HEK293 (cell line): ENCODE data around the gene L3MBTL1.

Source experiments
- CTCF ChIP-seq: fragments of 450-650 bp; formaldehyde crosslinking; IDR thresholded peaks from 2 replicates; pipeline ENCODE4 v1.5.1; 2016; ENCODE audit warnings: missing biosample characterization, missing genetic modification characterization
- EGR2 ChIP-seq: fragments of 450-650 bp; formaldehyde crosslinking; IDR thresholded peaks from 2 replicates; pipeline ENCODE4 v1.5.1; 2016; ENCODE audit warnings: low read depth, missing biosample characterization, missing genetic modification characterization
- FEZF1 ChIP-seq: fragments of 450-650 bp; formaldehyde crosslinking; IDR thresholded peaks from 2 replicates; pipeline ENCODE4 v1.5.1; 2016; ENCODE audit warnings: missing biosample characterization, missing genetic modification characterization
- GLIS2 ChIP-seq: fragments of 450-650 bp; formaldehyde crosslinking; IDR thresholded peaks from 2 replicates; pipeline ENCODE4 v1.5.1; 2016; ENCODE audit warnings: missing biosample characterization, missing genetic modification characterization
- HIC1 ChIP-seq: fragments of 450-650 bp; formaldehyde crosslinking; IDR thresholded peaks from 2 replicates; pipeline ENCODE4 v1.5.1; 2016; ENCODE audit warnings: missing biosample characterization, missing genetic modification characterization
- INSM2 ChIP-seq: fragments of 450-650 bp; formaldehyde crosslinking; IDR thresholded peaks from 2 replicates; pipeline ENCODE4 v1.5.1; 2016; ENCODE audit warnings: missing biosample characterization, missing genetic modification characterization
- KLF9 ChIP-seq: fragments of 450-650 bp; formaldehyde crosslinking; IDR thresholded peaks from 2 replicates; pipeline ENCODE4 v1.5.1; 2016; ENCODE audit warnings: missing biosample characterization, missing genetic modification characterization, low read depth
- OVOL3 ChIP-seq: fragments of 450-650 bp; formaldehyde crosslinking; IDR thresholded peaks from 2 replicates; pipeline ENCODE4 v1.5.1; 2016; ENCODE audit warnings: missing biosample characterization, missing genetic modification characterization
- PBX3 ChIP-seq: sonication (generic); formaldehyde crosslinking; IDR thresholded peaks from 2 replicates; pipeline ENCODE4 v1.8.1; 2022; ENCODE audit warnings: mild to moderate bottlenecking, moderate library complexity, missing genetic modification reagents
- SETDB1 ChIP-seq: IDR thresholded peaks from one replicate; pipeline ENCODE4 v1.6.1; 2017; ENCODE audit warnings: mild to moderate bottlenecking, low read length, moderate library complexity, mixed read lengths; ENCODE audit not compliant: insufficient read length
- SP2 ChIP-seq: fragments of 450-650 bp; formaldehyde crosslinking; IDR thresholded peaks from 2 replicates; pipeline ENCODE4 v1.5.1; 2016; ENCODE audit warnings: missing biosample characterization, missing genetic modification characterization
- SP3 ChIP-seq: fragments of 450-650 bp; formaldehyde crosslinking; IDR thresholded peaks from 2 replicates; pipeline ENCODE4 v1.5.1; 2016; ENCODE audit warnings: missing biosample characterization, missing genetic modification characterization
- ZBTB10 ChIP-seq: fragments of 450-650 bp; formaldehyde crosslinking; IDR thresholded peaks from 2 replicates; pipeline ENCODE4 v1.5.1; 2016; ENCODE audit warnings: missing biosample characterization, missing genetic modification characterization
- ZIC2 ChIP-seq: fragments of 450-650 bp; formaldehyde crosslinking; IDR thresholded peaks from 2 replicates; pipeline ENCODE4 v1.5.1; 2016; ENCODE audit warnings: missing biosample characterization, missing genetic modification characterization
- ZNF121 ChIP-seq: fragments of 450-650 bp; formaldehyde crosslinking; IDR thresholded peaks from 2 replicates; pipeline ENCODE4 v1.5.1; 2016; ENCODE audit warnings: missing biosample characterization, missing genetic modification characterization
- ZNF175 ChIP-seq: fragments of 450-650 bp; formaldehyde crosslinking; IDR thresholded peaks from 2 replicates; pipeline ENCODE4 v1.5.1; 2016; ENCODE audit warnings: missing biosample characterization, missing genetic modification characterization
- ZNF248 ChIP-seq: fragments of 450-650 bp; formaldehyde crosslinking; IDR thresholded peaks from 2 replicates; pipeline ENCODE4 v1.5.1; 2017; ENCODE audit warnings: missing biosample characterization, missing genetic modification characterization
- ZNF280D ChIP-seq: fragments of 450-650 bp; formaldehyde crosslinking; IDR thresholded peaks from 2 replicates; pipeline ENCODE4 v1.5.1; 2016; ENCODE audit warnings: missing biosample characterization, missing genetic modification characterization
- ZNF404 ChIP-seq: fragments of 450-650 bp; formaldehyde crosslinking; IDR thresholded peaks from 2 replicates; pipeline ENCODE4 v1.5.1; 2017; ENCODE audit warnings: missing biosample characterization, missing genetic modification characterization
- ZNF660 ChIP-seq: fragments of 450-650 bp; IDR thresholded peaks from 2 replicates; pipeline ENCODE4 v1.5.1; 2018; ENCODE audit warnings: missing biosample characterization, mild to moderate bottlenecking, missing genetic modification characterization
- ZNF76 ChIP-seq: fragments of 450-650 bp; formaldehyde crosslinking; IDR thresholded peaks from 2 replicates; pipeline ENCODE4; 2016; ENCODE audit warnings: low read depth, missing biosample characterization, missing genetic modification characterization, borderline replicate concordance
- ZNF785 ChIP-seq: fragments of 450-650 bp; formaldehyde crosslinking; IDR thresholded peaks from 2 replicates; pipeline ENCODE4 v1.5.1; 2016; ENCODE audit warnings: missing biosample characterization, missing genetic modification characterization
- ZNF791 ChIP-seq: fragments of 450-650 bp; formaldehyde crosslinking; IDR thresholded peaks from 2 replicates; pipeline ENCODE4 v1.5.1; 2016; ENCODE audit warnings: missing biosample characterization, missing genetic modification characterization
- ZNF792 ChIP-seq: fragments of 450-650 bp; formaldehyde crosslinking; IDR thresholded peaks from 2 replicates; pipeline ENCODE4 v1.5.1; 2016; ENCODE audit warnings: missing biosample characterization, missing genetic modification characterization
- ZSCAN23 ChIP-seq: fragments of 450-650 bp; formaldehyde crosslinking; IDR thresholded peaks from 2 replicates; pipeline ENCODE4 v1.5.1; 2016; ENCODE audit warnings: missing biosample characterization, missing genetic modification characterization
- ZSCAN4 ChIP-seq: fragments of 450-650 bp; formaldehyde crosslinking; IDR thresholded peaks from 2 replicates; pipeline ENCODE4 v1.5.1; 2017; ENCODE audit warnings: missing biosample characterization, missing genetic modification characterization

The L3MBTL1 gene

GRCh38 chr20:43513931-43514647, 6.6 kb downstream of the L3MBTL1 start (continued):
- TF ChIP-seq ZNF280D (tag by site-specific recombination): no peak
- no peak for TF ChIP-seq OVOL3 (tag by site-specific recombination)
- TF ChIP-seq ZNF175: no peak
- peak; percentile 82 for TF ChIP-seq ZNF76 (tag by site-specific recombination)
- no peak for TF ChIP-seq ZSCAN23
- TF ChIP-seq ZNF785 (tag by site-specific recombination): no peak
- TF ChIP-seq ZNF792 (tag by site-specific recombination): no peak
- no peak for TF ChIP-seq ZNF660 (tag by site-specific recombination)
- TF ChIP-seq EGR2 (tag by site-specific recombination): 0 out of 2 replicates have a peak, but pooled peaks have one; percentile 61
- TF ChIP-seq ZBTB10 (tag by site-specific recombination): peak; percentile 90
- peak; percentile 86 for TF ChIP-seq SP2 (tag by site-specific recombination)
- no peak for TF ChIP-seq INSM2 (tag by site-specific recombination)
- peak; percentile 70 for TF ChIP-seq ZIC2
- TF ChIP-seq SP3 (tag by site-specific recombination): peak; percentile 84
- peak; percentile 74 for TF ChIP-seq HIC1
- TF ChIP-seq ZNF248 (tag by site-specific recombination): no peak
- no peak for TF ChIP-seq ZSCAN4 (tag by site-specific recombination)
- TF ChIP-seq KLF9 (tag by site-specific recombination): peak; percentile 88
- no peak for TF ChIP-seq SETDB1
- TF ChIP-seq GLIS2: peak; percentile 87
- TF ChIP-seq ZNF404 (tag by site-specific recombination): no peak
- TF ChIP-seq PBX3: peak; percentile 61; the same call in 1 of the 2 replicates
- no peak for TF ChIP-seq ZNF791
- peak; percentile 88; the same call in 1 of the 2 replicates for TF ChIP-seq ZNF121 (tag by site-specific recombination)
- TF ChIP-seq FEZF1 (tag by site-specific recombination): no peak
- peak; percentile 62 for TF ChIP-seq CTCF (tag by site-specific recombination)
